Neural progenitor cell (in vitro differentiated cells): ENCODE measurements around the gene SMPDL3A. TPM values are rescaled to one million over a fixed set of nuclear protein-coding genes. Genes with fewer than 3 reads are reported as not detected.

Source experiments
- DNase-seq: peaks from one replicate; pipeline ENCODE4 v3.0.0-alpha.2; 2016; ENCODE audit warnings: low spot score
- H2AFZ ChIP-seq: fragments of 200-600 bp; sonication (generic); replicated peaks from 2 replicates; pipeline ENCODE4 v1.6.1; 2016; ENCODE audit warnings: antibody characterized with exemption
- H3F3A ChIP-seq: fragments of 200-600 bp; sonication (generic); 2 replicates; pipeline ENCODE4 v1.6.1; 2016; ENCODE audit warnings: antibody characterized with exemption, low read depth
- H3K27ac ChIP-seq: fragments of 200-600 bp; sonication (generic); 2 replicates; pipeline ENCODE4 v1.5.1; 2016; ENCODE audit warnings: mild to moderate bottlenecking
- H3K27me3 ChIP-seq: fragments of 200-600 bp; sonication (generic); 2 replicates; pipeline ENCODE4 v1.6.1; 2016; ENCODE audit warnings: mild to moderate bottlenecking, moderate library complexity
- H3K36me3 ChIP-seq: fragments of 200-600 bp; sonication (generic); 2 replicates; pipeline ENCODE4 v1.5.1; 2016
- H3K4me1 ChIP-seq: fragments of 200-600 bp; sonication (generic); 2 replicates; pipeline ENCODE4 v1.6.1; 2016; ENCODE audit warnings: mixed run types
- H3K4me2 ChIP-seq: fragments of 200-600 bp; sonication (generic); 2 replicates; pipeline ENCODE4 v1.6.1; 2016
- H3K4me3 ChIP-seq: fragments of 200-600 bp; sonication (generic); 2 replicates; pipeline ENCODE4 v1.5.1; 2016
- H3K79me2 ChIP-seq: fragments of 200-600 bp; sonication (generic); 2 replicates; pipeline ENCODE4 v1.6.1; 2016; ENCODE audit warnings: low read depth
- H3K9ac ChIP-seq: fragments of 200-600 bp; sonication (generic); 2 replicates; pipeline ENCODE4 v1.6.1; 2016
- H3K9me3 ChIP-seq: fragments of 200-600 bp; sonication (generic); 2 replicates; pipeline ENCODE4 v1.5.1; 2016; ENCODE audit warnings: low read depth
- H4K20me1 ChIP-seq: fragments of 200-600 bp; sonication (generic); 2 replicates; pipeline ENCODE4 v1.6.1; 2016; ENCODE audit warnings: low read depth
- H3K27ac Mint-ChIP-seq: 3 replicates; pipeline ENCODE4 v1.8.0; 2021; ENCODE audit warnings: mixed read lengths
- H3K27me3 Mint-ChIP-seq: 2 replicates; pipeline ENCODE4 v1.8.0; 2022; ENCODE audit warnings: low read depth, mild to moderate bottlenecking, inconsistent platforms, moderate library complexity, mixed read lengths; ENCODE audit not compliant: insufficient read depth
- H3K36me3 Mint-ChIP-seq: 3 replicates; pipeline ENCODE4 v1.8.0; 2021; ENCODE audit warnings: mixed read lengths
- H3K4me1 Mint-ChIP-seq: 3 replicates; pipeline ENCODE4 v1.8.0; 2021; ENCODE audit warnings: mixed read lengths
- H3K4me3 Mint-ChIP-seq: 3 replicates; pipeline ENCODE4 v1.8.0; 2021; ENCODE audit warnings: mild to moderate bottlenecking, moderate library complexity, mixed read lengths
- H3K9me3 Mint-ChIP-seq: 3 replicates; pipeline ENCODE4 v1.8.0; 2020; ENCODE audit warnings: mixed read lengths
- CTCF ChIP-seq: fragments of 200-600 bp; sonication (generic); IDR thresholded peaks from 2 replicates; pipeline ENCODE4 v1.5.1; 2017; ENCODE audit warnings: antibody characterized with exemption, mild to moderate bottlenecking
- EZH2 ChIP-seq: fragments of 200-600 bp; sonication (generic); IDR thresholded peaks from 2 replicates; pipeline ENCODE4 v1.6.1; 2017; ENCODE audit warnings: antibody characterized with exemption, mild to moderate bottlenecking, moderate library complexity
- EZH2phosphoT487 ChIP-seq: fragments of 200-600 bp; sonication (generic); IDR thresholded peaks from 2 replicates; pipeline ENCODE4 v1.6.1; 2017; ENCODE audit warnings: antibody characterized with exemption
- total RNA-seq: library from RNA; depleted of rRNA; stranded (reverse); fragments of >200 nt; gene quantifications from 2 replicates; pipeline ENCODE4 v1.2.3, GENCODE V29; 2015; ENCODE audit warnings: low replicate concordance

Gene SMPDL3A
- total RNA-seq, 1 donor from 2014 or later, result 2.0 TPM

- peak overlapping the region; percentile 88 for H3K27ac Mint-ChIP-seq
Observed at GRCh38 chr6:122753000-122753687, 35.9 kb upstream of the SMPDL3A start.

GRCh38 chr6:122753688-122754056 is 35.4 kb upstream of the SMPDL3A start:
- H3K36me3 Mint-ChIP-seq, result peaks cover 4% of the 10 kb centered on the region
- no peaks in the 10 kb centered on the region for H3K9me3 ChIP-seq
- H3K27ac Mint-ChIP-seq, result no peak overlapping the region
- H3K36me3 ChIP-seq, result no peaks in the 10 kb centered on the region
- H4K20me1 ChIP-seq, result no peaks in the 10 kb centered on the region
- H3K4me1 Mint-ChIP-seq, result peaks cover 25% of the 10 kb centered on the region
- H3K79me2 ChIP-seq, result no peaks in the 10 kb centered on the region
- no peak overlapping the region for H3K4me3 ChIP-seq
- no peaks in the 10 kb centered on the region for H3K27me3 ChIP-seq
- TF ChIP-seq EZH2phosphoT487, result no peak
- no peak for TF ChIP-seq EZH2
- no peak for TF ChIP-seq CTCF
- no peak overlapping the region for H3K4me2 ChIP-seq
- H2AFZ ChIP-seq, result no peak overlapping the region
- no peak overlapping the region for H3K27ac ChIP-seq
- no peak overlapping the region for H3K4me3 Mint-ChIP-seq
- H3F3A ChIP-seq, result peaks cover 8% of the 10 kb centered on the region
- peaks cover 6% of the 10 kb centered on the region for H3K9me3 Mint-ChIP-seq
- no peak overlapping the region for H3K9ac ChIP-seq
- peaks cover 6% of the 10 kb centered on the region for H3K27me3 Mint-ChIP-seq
- peaks cover 32% of the 10 kb centered on the region for H3K4me1 ChIP-seq
- no peak for DNase-seq

More at GRCh38 chr6:122753000-122753687, 35.9 kb upstream of the SMPDL3A start:
- Histone ChIP-seq H3K9ac (no peak overlapping the region), H3F3A (peaks cover 8% of the 10 kb centered on the region), H3K4me1 (peaks cover 32% of the 10 kb centered on the region), H3K27me3 (no peaks in the 10 kb centered on the region), H3K4me3 (no peak overlapping the region), H3K36me3 (no peaks in the 10 kb centered on the region), H3K9me3 (no peaks in the 10 kb centered on the region), H2AFZ (no peak overlapping the region), H3K79me2 (no peaks in the 10 kb centered on the region), H3K27ac (no peak overlapping the region), H4K20me1 (no peaks in the 10 kb centered on the region), H3K4me2 (peak overlapping the region; percentile 19)
- Mint-ChIP-seq H3K27me3 (peaks cover 6% of the 10 kb centered on the region), H3K4me3 (no peak overlapping the region), H3K9me3 (peaks cover 8% of the 10 kb centered on the region), H3K4me1 (peaks cover 25% of the 10 kb centered on the region), H3K36me3 (peaks cover 4% of the 10 kb centered on the region)
- DNase-seq, result peak; percentile 35
- no peak for TF ChIP-seq EZH2
- no peak for TF ChIP-seq EZH2phosphoT487
- no peak for TF ChIP-seq CTCF

- H2AFZ ChIP-seq, result no peak overlapping the region
- no peak overlapping the region for H3K27ac Mint-ChIP-seq
- H3K36me3 ChIP-seq, result no peaks in the 10 kb centered on the region
- H3K4me2 ChIP-seq, result no peak overlapping the region
- H3K9ac ChIP-seq, result no peak overlapping the region
- H3K27ac ChIP-seq, result no peak overlapping the region
- no peak for TF ChIP-seq CTCF
- no peak for TF ChIP-seq EZH2
- TF ChIP-seq EZH2phosphoT487, result no peak
- no peaks in the 10 kb centered on the region for H3K27me3 ChIP-seq
- H3K36me3 Mint-ChIP-seq, result peaks cover 3% of the 10 kb centered on the region
- no peaks in the 10 kb centered on the region for H4K20me1 ChIP-seq
- no peak overlapping the region for H3K4me3 ChIP-seq
- no peaks in the 10 kb centered on the region for H3K79me2 ChIP-seq
- peaks cover 25% of the 10 kb centered on the region for H3K4me1 Mint-ChIP-seq
- H3K9me3 Mint-ChIP-seq, result peaks cover 3% of the 10 kb centered on the region
- peaks cover 6% of the 10 kb centered on the region for H3K27me3 Mint-ChIP-seq
- H3K9me3 ChIP-seq, result no peaks in the 10 kb centered on the region
- no peak overlapping the region for H3K4me3 Mint-ChIP-seq
- no peak for DNase-seq
- H3F3A ChIP-seq, result peaks cover 8% of the 10 kb centered on the region
- H3K4me1 ChIP-seq, result peaks cover 32% of the 10 kb centered on the region
Observed at GRCh38 chr6:122754191-122754731, 34.8 kb upstream of the SMPDL3A start.
